AG10803 (cell line): Measurements from ENCODE around the gene ZSWIM5.
A peak's percentile ranks its signal among the peaks of the same experiment; 100 is the strongest.

Source experiments
- DNase-seq: peaks from one replicate; pipeline ENCODE4 v3.0.0; 2010; ENCODE audit warnings: low read depth
- H3K4me3 ChIP-seq: 2 replicates; pipeline ENCODE4 v1.5.1; 2011; ENCODE audit warnings: mild to moderate bottlenecking, low read length, control low read depth
- TF ChIP-seq, protein P1 (sequence below): conservative IDR thresholded peaks from 2 replicates; pipeline ENCODE4 v1.5.1; 2011; ENCODE audit warnings: mild to moderate bottlenecking, low read length, control low read depth, inconsistent platforms

Gene ZSWIM5

DNA sequence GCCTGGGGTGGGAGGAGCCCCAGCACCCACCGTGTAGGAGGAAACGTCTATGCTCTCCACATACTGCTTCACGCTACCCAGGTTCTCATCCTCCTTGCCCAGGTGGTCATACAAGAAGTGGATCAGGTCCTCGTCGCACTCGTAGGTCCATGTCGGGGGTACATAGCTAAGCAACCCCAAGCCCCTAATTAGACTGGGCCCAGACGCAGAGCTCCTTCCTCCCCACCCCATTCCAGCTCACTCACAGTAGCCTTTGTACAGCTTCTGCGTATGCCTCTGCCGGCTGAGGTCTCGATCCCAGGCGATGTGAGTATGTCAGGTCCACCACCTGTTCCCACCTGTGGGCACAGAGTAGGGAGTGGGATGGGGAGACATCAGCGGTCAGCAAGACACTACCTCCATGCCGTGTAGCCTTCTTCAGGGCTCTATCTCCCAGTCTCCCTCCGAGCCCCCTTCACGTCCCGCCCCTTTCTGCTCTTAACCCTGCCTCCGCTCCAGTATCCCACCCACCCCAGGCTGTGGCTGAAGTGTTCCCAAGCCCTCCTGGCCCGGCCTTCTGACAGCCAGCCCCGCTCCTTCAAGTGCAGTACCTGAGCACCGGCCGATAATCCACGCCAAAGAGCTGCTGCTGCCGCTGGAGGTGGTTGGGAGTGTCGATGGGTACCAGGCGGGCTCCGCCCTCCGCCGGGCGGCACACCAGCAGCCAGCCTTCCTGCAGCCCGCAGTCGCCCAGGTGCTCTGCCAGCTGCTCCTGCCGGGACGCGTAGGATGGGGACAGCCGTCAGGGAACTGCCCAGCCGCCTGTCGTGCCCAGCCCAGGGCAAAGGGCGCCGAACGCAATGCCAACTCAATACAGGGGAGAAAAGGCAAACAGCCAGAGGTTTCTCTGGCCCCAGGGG is 196.2 kb downstream of the ZSWIM5 start:
- peak overlapping the region; percentile 93 for H3K4me3 ChIP-seq
- no peak for DNase-seq
- TF ChIP-seq, protein P1, sequence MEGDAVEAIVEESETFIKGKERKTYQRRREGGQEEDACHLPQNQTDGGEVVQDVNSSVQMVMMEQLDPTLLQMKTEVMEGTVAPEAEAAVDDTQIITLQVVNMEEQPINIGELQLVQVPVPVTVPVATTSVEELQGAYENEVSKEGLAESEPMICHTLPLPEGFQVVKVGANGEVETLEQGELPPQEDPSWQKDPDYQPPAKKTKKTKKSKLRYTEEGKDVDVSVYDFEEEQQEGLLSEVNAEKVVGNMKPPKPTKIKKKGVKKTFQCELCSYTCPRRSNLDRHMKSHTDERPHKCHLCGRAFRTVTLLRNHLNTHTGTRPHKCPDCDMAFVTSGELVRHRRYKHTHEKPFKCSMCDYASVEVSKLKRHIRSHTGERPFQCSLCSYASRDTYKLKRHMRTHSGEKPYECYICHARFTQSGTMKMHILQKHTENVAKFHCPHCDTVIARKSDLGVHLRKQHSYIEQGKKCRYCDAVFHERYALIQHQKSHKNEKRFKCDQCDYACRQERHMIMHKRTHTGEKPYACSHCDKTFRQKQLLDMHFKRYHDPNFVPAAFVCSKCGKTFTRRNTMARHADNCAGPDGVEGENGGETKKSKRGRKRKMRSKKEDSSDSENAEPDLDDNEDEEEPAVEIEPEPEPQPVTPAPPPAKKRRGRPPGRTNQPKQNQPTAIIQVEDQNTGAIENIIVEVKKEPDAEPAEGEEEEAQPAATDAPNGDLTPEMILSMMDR, result no peak

DNA sequence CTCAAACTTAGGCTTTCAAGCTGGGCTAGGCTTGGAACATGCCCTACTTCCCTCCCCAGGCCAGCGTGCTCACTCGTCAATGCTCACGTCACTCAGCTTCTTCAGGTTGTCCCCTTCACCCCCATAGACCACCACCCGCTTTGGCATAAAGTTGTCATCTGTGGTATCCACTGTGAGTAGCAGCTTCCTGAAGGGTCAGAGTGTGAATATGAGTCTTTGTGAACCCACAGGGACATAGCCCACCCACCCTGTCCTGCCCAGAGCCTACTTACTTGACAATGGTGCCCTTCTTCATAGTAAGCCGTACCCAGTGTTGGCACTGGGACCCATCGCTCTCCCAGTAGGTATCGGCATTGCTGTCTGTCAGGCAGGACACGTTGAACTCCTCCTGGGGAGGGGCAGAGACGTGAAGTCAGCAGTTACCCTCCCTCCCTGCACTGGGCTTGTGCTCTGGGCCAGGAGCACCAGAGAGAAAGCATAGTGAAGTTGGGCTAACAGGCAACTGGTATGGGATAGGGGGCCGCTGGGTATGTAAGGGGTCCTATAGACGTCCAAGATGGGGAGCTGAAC is 197.0 kb downstream of the ZSWIM5 start:
- H3K4me3 ChIP-seq, result peak overlapping the region; percentile 93
- no peak for DNase-seq
- TF ChIP-seq, protein P1, result no peak

DNA sequence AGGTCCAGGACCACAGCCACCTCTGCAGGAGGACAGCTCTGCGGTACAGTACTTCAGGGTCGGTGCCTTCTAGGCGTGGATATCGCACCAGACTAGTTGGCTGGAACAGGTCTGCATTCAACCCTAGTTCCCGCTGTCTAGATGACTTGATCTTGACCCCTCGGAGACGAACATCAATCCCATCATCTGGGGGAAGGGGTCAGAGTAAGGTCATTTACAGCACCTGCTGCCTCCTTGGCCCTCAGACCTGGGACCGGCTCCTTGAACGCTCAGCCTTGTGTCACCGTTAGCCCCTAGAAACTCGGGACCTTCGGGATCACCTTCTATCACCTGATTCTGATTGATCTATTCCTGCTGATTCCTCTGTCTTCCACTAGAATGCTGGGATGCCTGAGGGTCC is 197.9 kb downstream of the ZSWIM5 start:
- DNase-seq, result no peak
- H3K4me3 ChIP-seq, result no peak overlapping the region
- TF ChIP-seq, protein P1, result no peak

DNA sequence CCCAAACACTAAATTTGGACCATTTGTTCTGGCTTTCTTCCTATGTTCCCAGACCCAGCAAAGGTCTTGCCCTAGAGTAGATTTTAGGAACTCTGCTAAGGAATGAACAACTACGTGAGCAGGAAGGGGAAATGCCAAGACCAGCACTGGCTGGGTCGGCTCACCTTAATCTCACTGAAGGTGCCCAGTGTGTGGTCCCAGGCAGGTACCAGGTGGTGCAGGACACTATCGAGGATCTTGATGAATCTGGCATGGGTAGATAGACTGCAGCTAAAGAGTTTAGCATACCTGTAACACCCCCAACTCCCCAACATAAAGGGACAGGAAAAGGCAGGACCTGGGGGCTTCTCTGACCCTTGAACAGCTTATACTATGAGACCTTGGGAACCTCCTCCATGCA is 198.3 kb downstream of the ZSWIM5 start:
- DNase-seq, result no peak
- TF ChIP-seq, protein P1, result no peak
- no peak overlapping the region for H3K4me3 ChIP-seq

DNA sequence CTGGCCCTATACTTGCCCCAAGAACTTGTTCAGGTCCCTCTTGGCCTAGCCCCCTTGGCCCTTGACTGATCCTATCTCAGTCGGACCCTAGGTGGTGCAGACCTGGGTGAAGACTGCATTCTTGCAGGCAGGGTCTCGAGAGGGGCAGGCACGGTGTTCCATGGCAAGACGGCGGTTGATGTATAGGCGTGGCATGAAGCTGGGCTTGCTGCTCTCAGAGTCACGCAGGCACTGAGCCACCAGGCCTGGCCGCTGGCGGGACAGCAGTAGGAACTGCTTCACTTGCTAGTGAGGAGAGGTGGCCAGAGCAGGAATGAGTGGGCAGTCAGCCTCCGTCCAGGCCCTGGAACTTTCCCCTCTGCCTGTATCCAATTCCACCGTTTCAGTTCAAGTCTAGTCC is 199.1 kb downstream of the ZSWIM5 start:
- DNase-seq, result no peak
- no peak overlapping the region for H3K4me3 ChIP-seq
- TF ChIP-seq, protein P1, result no peak

DNA sequence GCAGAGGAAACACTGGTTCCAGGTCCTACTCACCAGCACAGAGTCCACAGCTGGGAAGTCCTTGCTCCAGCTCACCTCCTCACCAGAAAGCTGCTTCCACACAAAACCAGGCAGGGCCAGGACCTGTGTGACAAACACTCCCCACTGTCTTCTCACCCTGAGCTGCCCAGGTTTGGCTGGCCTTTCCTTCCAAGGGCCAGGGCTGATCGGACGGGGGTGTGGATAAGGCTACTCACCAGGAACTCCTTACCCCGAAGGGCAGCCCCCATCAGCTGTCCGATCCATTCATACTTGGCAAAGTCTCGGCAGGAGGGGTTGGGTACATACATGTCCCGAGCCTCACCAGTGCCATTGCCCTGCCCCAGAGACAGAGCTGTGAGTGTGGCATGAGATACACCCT is 200.6 kb downstream of the ZSWIM5 start:
- no peak overlapping the region for H3K4me3 ChIP-seq
- TF ChIP-seq, protein P1, result no peak
- DNase-seq, result no peak
